ENCODE results near the gene DEFB129. TPM values are rescaled to one million over a fixed set of nuclear protein-coding genes. Genes with fewer than 3 reads are reported as not detected.
"Not testable (repeated sequence)": the region's sequence is repeated elsewhere in the genome, so short reads cannot be mapped to it uniquely, and the experiment has no call there.

The DEFB129 gene, protein sequence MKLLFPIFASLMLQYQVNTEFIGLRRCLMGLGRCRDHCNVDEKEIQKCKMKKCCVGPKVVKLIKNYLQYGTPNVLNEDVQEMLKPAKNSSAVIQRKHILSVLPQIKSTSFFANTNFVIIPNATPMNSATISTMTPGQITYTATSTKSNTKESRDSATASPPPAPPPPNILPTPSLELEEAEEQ
- not detected for total RNA-seq

DNA sequence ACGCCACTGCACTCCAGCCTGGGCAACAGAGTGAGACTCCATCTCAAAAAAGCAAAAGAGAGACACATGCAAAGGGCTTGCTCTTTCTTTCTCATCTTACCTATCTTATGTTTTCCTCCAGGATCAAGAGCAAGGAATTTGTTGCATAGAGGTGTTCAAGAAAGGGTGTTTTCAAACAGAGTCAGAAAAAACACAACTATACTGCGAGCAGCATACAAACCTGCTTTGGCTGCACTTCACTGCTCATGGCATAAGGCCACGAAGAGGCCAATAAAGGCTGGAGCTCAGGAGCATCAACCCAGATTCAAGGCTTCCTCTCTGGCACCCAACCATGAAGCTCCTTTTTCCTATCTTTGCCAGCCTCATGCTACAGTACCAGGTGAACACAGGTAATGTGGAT is at the start of gene DEFB129:
DEFB129 (plus strand) TSS at position 301 of the 400 bp plus-strand sequence; CDS start at position 332, 31 bp downstream.
- no peak for ATAC-seq

DNA sequence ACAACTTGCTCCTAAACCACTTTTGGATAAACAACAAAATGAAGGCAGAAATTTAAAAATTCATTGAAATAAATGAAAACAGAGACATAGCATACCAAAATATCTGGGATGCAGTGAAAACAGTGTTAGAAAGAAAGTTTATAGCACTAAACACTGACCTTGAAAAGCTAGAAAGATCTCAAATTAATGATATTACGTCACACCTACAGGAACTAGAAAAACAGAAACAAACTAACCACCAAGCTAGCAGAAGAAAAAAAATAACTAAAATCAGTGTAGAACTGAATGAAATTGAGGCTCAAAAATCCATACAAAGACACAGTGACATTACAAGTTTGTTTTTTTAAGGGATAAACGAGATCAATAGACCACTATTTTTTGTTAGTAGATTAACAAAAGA is 42.8 kb upstream of the DEFB129 start:
- ATAC-seq, result no peak

DNA sequence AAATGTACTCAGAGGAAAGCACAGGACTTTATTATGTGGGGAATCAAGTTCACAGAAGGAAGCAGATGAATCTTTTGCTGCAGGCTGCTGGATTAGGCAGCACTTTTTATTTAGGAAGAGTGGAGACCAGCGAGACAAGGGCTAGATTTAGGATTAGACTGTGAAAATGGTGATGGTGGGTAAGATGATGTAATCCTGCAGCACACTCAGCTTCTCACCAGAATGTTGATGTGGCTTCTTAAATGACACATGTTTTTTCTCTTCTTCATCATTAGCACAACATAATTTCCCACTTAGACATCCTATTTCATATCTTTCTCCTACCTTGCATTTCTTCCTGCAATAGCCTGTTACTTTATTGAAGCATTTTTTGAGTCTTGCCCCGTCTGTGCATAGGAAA is 39.3 kb upstream of the DEFB129 start:
- no peak for ATAC-seq

DNA sequence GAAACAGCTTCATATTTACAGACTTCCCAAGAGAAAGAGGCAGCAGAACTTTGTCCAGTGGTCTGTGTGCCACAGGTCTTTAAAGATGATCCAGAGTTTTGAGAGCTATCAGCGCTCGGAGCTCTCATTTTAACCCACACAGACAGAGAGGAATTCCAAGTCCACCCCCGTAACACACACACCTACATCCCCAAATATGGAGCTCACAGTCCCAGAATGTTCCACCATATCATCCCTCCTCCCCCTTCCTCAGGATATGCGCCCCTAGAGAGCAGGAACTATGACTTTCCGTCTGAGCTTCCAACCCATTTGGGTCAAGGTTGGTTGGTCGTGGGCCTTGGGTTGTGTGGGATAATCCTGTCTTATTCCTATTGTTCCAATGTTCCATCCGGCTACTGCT is 37.4 kb upstream of the DEFB129 start, which contains the start of gene DEFB128:
DEFB128 (minus strand) TSS at position 101 of the 400 bp plus-strand sequence; CDS start at position 13, 88 bp downstream.
- no peak for ATAC-seq

DNA sequence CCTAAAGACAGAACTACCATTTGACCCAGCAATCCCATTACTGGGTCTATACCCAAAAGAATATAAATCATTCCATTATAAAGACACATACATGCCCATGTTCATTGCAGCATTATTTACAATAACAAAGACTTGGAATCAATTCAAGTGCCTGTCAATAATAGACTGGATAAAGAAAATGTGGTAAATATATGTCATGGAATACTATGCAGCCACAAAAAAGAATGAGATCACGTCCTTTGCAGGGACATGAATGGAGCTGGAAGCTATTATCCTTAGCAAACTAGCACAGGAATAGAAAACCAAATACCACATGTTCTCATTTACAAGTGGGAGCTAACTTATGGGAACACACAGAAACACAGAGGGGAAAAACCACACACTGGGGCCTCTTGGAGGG is 28.8 kb upstream of the DEFB129 start:
- no peak for ATAC-seq

DNA sequence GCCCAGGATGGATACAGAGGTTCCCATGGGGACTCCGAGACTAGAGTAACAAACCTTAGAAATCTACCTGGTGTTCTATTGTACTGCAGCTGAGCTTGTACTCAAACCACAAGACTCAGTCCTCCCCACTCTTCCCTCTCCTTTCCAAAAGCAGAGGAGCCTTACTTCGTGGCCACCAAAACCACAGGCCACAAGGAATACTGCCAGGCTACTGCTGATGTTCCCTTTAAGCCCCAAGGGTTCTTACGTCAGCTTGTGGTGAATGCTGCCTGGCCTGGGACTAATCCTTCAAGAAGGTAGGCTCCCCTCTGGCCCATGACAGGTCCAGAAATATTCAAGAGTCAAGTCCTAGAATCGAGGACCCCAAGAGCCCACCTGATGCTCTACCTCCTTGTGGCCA is 27.1 kb upstream of the DEFB129 start:
- ATAC-seq, result no peak

DNA sequence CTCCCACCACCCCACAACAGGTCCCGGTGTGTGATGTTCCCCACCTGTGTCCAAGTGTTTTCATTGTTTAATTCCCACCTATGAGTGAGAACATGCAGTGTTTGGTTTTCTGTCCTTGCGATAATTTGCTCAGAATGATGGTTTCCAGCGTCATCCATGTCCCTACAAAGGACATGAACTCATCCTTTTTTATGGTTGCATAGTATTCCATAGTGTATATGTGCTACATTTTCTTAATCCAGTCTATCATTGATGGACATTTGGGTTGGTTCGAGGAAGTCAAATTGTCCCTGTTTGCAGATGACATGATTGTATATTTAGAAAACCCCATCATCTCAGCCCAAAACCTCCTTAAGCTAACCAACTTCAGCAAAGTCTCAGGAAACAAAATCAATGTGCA is 23.4 kb upstream of the DEFB129 start:
- not testable (repeated sequence) for ATAC-seq

DNA sequence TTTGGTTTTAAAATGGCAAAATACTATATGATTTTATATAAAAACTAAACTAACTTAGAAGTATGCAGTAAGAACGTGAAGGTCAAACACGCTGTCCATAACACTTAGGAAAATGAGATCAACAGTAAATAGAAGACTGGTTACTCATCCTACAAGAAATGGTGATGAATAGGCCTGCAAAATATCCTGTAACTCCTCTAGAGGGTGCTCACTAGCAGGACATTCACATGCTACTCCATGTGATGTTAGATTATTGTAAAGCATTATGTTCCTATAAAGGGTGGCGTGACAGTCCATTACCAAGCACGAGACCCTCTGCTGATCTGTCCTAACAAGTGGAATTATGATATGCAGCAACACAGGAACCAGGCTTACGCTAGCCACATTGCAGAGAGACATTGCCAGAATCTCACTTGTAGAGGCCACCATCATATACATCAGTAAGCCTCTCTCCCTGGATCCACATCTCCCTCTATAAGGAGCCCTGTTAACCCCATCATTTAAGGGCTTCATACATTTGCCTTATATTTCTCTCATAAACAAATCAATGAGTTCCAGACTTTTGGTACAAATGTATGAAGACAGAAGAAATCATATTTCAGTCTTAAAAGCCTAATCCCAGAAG is 18.0 kb upstream of the DEFB129 start:
- peak; percentile 85 for ATAC-seq

DNA sequence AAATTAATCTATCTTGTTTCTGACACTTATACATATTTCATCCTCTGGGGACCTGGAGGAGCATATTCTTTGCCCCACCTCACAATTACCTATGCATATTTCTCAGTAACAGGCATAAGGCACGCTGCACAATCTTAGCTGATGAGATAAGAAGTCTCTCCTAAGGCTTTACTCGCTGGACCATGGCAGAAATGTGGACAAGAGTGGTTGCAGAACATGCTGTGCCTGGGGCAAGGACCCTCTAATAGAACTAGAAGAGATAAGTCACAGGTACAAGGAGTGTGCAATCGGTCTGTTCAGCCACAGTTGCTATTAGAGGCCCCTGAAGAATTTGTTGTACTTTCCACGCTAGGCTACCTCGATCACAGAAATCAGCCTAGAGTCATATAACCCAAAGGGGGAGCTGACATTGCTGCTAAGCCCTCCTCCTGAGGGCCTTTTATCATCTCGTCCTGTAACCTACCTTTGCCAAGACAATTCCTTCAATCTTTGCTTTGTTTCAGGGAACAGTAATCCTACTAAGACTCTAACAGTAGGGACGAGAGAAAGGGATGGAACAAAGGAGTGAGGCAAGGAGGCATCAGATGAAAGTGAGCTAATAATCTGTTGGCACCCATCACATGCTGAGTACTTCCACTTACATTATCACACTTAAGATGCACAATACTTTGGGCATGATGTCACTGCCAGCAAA is 16.1 kb upstream of the DEFB129 start:
- ATAC-seq, result no peak

DNA sequence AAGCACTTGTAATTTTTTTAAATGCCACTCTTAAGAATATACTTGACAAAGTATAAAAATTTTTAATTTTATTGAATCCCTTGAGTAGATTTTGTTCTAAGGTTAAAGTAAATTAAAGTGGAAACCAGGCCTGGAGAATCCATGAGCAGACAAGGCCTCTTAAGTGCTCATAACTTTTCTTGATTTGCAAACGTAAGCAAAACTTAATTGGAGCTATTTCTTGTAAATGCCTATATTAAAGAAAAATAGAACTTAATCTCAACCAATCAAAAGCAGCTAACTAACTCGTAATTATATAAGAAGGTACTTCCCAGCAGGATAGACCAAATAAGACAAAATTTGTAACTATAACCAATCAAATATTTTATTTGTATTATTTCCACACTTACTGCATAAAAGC is 12.7 kb upstream of the DEFB129 start:
- no peak for ATAC-seq

DNA sequence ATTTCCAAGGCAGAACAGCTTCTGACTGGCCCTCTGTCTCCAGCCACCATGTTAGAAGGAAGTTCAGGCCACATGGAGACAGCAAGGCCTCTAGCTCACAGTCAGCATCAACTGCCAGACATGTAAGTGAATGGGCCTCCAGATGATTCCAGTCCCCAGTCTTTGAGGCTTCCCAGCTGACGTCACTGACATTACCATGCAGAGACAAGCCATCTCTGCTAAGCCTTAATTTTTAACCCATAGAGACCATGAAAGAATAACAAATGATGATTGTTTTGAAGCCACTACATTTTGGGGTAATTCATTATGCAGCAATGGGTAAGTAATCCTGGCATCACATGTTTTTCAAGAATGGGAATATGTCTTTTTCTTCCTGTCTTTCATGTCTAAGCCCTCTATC is 11.3 kb upstream of the DEFB129 start:
- no peak for ATAC-seq

DNA sequence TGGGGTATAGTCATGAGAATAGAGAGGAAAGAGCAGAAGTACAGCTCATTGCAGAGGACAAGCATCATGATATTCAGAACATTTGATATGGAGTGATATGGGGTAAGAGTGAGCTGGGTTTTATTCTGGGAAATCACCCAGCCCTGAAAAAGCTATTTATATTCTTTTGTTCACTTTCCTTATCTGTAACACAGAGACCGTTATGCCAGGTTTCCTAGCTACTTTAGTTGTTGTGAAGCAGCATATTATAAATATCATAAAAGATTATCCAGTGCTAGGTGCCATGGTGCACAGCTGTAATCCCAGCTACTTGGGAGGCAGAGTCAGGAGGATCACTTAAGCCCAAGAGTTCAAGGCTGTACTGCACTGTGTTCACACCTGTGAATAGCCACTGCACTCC is 9.8 kb upstream of the DEFB129 start:
- ATAC-seq, result no peak

DNA sequence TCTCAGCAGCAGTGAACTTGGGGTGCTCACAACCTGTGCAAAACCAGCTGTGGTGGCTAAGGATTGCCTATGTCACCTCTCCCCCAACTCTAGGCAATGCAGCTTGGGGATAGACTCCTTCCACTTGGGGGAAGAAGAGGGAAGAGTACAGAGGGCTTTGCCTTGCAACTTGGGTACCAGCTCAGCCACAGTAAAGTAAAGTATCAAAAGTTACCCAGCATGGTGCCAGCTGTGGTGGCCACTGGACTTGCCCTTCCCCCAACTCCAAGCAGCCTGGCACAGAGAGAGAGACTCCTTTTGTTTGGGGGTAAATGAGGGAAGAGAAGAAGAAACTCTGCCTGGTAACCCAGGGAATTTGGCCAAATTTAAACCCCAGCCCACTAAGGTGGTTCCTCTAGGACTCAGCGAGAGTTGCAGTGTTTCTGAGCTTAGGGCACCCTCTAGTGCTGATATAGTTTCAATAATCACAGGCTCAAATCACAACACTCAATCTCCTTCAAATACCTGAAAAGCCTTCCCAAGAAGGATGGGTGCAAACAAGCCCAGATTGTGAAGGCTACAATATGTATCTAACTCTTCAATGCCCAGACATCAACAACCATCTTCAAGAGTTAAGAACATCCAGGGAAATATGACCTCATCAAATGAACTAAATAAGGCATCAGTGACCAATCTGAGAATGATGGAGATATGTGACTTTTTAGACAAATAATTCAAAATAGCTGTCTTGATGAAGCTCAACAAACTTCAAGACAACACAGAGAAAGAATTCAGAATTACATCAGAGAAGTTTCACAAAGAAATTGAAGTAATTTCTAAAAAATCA is 7.6 kb upstream of the DEFB129 start:
- no peak for ATAC-seq

DNA sequence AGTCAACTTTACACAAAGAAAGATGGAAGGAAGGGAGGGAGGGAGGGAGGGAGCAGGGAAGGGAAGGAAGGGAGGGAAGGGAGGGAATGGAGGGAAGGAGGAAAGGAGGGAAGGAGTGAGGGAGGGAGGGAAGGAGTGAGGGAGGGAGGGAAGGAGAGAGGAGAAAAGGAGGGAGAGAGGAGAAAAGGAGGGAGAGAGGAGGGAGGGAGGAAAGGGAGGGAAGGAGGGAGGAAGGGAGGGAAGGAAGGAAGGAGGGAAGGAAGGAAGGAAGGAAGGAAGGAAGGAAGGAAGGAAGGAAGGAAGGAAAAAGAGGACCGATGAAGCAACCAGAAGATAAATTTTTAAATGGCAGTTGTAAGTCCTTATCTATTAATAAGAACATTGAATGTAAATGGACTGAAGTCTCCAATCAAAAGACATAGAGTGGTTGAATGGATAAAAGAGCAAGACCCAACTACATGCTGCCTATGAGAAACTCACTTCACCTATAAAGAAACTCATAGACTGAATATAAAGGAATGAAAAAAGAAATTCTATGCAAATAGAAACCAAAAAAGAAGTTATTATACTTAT is 5.7 kb upstream of the DEFB129 start:
- ATAC-seq, result no peak

DNA sequence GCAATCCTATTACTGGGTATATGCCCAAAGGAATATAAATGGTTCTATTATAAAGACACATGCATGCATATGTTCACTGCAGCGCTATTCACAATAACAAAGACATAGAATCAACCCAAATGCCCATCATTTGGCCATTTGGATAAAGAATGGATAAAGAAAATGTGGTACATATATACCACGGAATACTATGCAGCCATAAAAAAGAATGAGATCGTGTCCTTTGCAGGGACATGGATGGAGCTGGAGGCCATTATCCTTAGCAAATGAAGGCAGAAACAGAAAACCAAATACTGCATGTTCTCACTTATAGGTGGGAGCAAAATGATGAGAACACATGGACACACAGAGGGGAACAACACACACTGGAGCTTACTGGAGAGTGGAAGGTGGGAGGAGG is 1.2 kb upstream of the DEFB129 start:
- ATAC-seq, result not testable (repeated sequence)

DNA sequence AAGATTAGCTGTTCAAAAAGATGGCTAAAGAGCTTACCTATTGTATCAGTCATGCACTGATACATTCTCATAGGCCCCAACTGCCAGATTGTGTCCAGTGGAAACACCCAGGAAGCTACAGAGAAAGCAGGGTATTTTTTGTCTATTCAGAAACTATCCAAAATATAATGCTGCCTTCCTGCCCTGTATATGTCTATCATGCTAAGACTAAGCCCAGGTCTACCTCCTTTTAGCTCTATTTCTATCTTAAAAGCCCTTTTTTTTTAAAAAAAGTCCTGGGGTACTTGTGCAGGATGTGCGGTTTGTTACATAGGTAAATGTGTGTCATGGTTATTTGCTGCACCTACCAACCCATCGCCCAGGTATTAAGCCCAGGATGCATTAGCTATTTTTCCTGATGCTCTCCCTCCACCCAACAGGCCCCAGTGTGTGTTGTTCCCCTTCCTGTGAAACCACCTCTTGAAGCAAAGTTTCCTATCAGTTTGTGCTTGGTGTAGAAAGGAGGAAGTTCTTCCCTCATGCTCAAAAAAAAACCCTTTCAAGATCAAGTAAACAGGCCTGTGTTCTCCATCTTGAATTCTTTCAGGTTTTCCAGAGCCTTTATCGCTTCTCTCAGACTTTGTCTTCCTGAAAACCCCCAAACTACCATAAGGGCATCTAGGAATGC is 514 bp downstream of the DEFB129 start:
- no peak for ATAC-seq

DNA sequence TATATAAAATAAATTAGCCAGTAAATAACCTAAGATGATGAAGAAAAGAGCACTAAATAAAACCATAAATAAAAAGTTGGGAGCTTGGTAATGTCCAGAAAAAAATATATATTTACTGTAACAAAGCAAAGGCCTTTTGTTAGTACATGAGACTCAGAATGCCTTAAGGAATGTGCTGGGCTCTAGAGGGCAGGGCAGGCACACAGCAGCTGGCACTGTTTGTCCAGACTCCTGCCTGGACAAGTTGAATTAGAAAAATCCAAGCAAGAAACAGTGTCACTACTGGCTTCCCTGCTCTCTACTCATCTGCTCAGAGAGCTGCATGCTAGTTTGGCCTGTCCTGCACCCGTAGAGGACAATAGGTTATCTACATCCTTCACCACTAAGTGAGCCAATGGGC is 8.8 kb downstream of the DEFB129 start:
- peak; percentile 80 for ATAC-seq

DNA sequence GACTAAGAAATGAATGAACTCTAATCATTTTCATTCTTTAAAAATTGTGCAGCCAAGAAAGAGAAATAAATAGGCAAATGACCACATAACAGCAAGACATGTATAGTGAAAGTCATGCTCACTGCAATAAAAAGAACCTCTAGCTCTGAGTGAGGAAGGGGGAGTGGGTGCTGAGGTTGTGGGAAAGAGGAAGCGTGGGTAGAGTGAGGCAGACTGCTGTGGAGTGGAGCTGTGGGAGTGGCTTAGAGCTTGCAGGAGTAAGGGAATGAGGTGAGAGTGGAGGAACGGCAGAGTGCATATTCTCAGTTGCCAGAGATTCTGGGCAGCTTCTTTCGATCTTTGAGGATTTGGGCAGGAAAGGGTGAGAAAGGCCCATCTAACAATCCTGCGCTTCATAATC is 10.4 kb downstream of the DEFB129 start:
- ATAC-seq, result peak; percentile 36

DNA sequence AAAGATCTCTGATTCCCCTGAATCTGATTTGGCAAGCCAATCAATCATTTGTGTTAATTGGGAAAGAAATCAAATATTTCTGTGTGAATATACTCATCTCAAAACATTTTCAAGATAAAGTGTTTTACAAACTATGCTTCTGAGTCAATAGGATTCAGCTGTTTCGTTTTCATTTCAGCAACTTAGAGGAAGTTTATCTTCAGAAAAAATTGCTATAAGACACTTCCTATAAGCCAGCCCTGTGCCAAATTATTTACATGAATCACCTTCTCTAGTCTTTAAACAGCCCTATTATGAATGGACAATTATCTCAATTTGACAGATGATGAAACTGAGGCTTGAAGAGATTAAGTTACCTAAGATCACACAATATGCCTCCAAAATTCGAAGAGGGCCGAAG is 10.9 kb downstream of the DEFB129 start:
- peak; percentile 39 for ATAC-seq

DNA sequence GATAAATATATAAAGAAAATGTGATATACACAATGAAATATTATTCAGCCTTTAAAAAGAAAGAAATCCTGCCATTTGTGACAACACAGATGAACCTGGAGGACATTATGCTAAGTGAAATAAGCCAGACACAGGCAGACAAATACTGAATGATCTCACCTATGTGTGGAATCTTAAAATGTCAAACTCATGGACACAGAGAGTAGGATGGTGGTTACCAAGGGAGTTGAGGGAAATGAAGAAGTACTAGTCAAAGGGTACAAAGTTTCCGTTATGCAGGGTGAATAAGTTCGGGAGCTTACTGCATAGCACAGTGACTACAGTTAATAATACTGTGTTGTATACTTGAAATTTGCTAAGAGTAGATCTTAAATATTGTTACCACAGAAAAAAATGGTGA is 15.8 kb downstream of the DEFB129 start:
- no peak for ATAC-seq

DNA sequence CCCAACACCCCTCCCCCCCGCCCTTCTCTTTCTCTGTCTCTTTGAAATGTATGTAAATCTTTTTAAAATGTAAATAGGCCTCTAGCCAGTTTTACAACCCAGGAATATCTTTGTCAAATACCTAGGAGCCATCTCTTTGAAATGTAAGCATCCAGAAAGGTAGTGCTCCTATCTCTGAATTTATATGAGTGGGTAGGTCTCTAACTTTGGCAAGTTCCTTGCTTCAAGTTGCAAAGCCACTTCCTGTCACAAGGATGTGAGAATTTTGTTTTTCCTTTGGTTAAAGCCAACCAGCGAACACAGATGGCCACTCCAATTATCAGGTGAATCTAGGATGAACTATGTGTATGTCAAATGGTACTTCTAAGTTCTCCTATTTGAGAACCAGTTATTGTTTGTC is 24.3 kb downstream of the DEFB129 start:
- no peak for ATAC-seq

DNA sequence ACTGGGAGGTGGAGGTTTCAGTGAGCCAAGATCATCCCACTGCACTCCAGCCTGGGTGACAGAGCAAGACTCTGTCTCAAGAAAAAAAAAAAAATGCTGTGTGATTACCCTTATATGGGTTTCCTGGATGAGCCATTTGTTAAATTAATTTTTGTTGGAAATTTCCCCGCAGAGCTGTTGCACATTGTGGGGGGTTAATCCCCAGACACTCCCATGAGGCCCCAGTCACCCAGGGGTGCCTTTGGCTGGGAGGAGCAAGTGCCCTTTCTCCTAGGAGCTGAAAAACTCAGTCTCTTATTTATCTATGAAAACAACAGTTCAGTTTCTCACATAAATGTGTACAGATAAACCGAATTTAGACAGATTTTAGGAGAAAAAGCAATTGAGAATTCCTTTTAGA is 25.7 kb downstream of the DEFB129 start:
- ATAC-seq, result no peak
